Colon (tissue), 2 donors: ENCODE measurements around the gene KIF16B.

ENCODE experiments used
- FAIRE-seq: peaks from 2 replicates; lab custom pipeline; 2012; peaks lifted over from hg19 to GRCh38; lab: Jason Lieb, UNC
- donor health status: control.
- donor health status: control.

Gene KIF16B

DNA sequence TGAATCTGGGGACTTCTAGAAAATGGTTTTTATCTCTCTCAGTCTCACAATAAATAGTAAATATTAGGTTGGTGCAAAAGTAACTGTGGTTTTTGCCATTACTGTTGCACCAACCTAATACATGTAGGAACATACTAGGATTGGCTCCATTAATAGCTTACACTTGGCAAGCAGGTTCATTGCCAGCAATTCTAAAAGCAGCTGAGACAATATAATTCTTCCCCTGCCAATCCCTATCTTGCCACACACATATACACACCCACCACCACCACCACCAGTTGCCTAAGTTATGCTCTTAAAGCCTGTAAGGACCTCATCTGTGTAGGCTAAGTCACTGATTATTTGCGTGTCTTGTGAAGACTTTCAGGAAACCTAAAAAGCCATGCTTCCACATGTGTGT lies 145.1 kb downstream of the KIF16B start:
- no peak for FAIRE-seq

DNA sequence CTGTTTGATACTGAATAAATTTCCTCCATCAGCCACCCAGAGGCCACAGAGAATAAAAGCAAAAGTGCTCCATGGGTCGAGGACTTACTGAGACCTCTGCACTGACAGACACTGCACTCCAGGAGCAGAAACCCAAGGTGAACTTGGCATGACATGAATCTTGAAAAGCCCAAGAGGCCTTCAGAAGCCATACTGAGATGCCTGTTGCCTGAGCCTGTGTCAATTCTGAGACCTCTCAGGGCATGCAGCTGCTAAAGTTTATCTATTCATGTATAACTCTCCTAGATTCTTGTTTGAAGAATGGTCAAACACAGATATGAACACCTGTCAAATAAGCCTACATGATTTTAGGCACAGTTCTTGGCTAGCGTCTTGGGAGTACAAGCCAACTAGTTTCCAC lies 145.7 kb downstream of the KIF16B start:
- FAIRE-seq = no peak

DNA sequence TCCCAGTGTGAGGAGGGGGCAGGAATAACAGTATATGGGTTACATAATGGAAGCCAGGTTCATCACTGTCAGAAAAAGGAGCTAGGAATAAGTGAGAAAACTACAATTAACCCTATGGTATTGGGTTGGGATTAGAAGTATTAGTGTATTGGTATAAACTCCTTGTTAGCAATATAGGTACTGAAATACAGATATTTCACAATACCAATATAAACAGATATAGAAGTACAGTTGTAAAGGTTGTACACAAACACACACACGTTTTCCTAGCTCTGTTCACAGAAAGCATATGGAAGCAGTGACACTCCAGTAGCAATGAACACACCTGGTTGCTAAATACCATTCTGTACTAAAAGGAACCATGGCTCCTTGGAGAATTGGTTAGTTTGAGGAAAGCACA lies 148.5 kb downstream of the KIF16B start:
- FAIRE-seq = no peak

DNA sequence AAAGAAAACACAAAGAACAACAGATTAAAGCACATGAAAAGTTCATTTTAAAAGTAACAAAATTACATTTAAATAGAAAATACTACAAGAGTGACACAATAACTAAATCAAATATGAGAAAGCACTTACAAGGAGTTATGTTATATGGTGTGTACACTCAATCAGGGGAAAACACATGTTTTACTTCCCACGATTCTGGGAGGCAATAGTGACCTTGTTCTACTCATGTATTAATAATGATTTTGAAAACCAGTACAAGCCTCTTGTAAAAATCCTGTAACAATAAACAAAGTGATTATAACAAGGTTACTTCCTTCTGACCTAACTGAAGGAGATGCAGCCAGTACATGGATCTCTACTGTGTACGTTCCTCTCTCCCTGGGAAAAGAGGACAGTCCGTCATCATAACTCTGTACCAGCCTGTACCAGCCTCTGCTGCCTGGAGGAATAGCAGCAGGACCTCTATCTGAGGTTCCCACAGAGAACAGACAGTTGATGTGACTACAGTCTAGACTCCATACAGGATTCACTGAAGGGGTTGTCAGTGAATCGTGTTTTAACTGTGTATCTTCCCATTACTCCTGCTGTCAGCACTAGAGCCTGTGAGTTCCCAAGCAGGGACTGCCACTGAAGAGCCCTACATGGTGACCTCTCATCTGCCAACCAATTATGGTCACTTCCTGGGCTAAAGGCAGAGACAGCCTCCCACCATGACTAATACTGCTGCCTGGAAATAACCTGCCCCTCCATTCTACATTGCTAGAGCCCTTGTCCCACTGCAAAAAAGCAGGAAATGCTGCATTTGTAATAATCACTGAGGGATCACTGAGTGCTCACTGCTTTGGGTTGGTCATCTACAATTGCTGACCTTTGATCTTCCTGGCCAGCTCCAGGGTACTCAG lies 149.7 kb downstream of the KIF16B start:
- no peak for FAIRE-seq

DNA sequence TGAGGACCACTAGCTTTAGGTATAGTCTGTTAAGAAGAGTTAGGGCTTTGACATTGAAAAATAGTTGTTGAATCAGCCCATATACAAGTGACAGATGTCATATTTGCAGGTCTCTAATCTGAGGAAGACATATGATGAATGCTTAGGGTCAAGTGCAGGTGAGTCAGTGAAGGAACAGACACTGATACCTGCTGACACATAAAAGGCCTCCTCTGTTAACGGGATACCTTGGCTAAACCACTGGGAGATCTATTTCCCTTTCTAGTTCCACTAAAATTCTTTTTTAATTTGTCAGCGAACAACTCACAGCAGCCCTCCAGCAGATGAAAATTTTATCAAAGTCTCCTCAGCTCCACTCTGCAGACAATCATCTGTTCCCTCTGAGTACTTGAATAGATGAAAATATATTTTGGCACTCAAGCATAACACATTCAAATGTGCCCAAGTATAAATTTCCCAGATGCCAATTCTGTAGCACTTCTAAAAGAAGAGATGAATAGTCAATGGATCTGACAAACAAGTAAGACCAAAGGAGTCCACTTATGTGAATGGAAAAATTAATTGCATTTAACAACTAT lies 154.0 kb downstream of the KIF16B start:
- FAIRE-seq = no peak

DNA sequence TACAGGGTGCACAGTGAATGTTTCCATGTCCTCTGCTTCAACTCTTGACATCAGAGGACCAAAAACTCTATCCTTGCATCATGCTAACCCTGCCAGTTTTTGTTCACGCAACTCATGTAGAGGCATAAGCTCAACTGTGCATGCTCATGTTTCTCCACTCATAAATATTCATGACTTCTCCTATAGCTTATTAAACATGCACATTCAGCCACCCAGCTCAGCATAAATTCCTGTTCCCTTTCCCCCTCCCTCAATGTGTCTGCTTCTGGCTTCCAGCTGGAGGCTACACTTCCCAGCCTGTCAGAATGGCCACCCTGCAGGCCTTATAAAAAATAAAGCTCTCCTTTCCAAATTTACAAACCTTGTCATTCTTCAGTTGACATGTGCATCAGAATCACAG lies 154.6 kb downstream of the KIF16B start:
- FAIRE-seq = no peak

DNA sequence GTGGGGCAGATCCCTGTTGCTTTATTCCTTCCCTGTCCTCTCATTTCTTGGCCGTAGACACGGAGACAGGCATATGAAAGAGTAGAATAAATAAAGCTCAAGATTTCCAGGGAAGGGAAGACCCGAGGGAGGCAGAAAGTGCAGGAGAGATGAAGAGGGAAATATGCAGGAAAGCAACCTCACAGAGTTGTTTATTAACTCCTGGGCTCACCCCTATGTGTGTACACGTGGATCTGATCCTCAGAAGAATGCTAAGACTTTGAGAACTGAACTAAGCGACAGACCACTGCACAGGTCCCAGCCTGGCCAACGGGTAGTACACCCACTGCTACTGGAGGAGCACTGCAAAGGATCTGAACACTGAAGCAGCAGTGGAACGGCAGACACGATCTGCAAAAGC lies 156.2 kb downstream of the KIF16B start:
- no peak for FAIRE-seq

DNA sequence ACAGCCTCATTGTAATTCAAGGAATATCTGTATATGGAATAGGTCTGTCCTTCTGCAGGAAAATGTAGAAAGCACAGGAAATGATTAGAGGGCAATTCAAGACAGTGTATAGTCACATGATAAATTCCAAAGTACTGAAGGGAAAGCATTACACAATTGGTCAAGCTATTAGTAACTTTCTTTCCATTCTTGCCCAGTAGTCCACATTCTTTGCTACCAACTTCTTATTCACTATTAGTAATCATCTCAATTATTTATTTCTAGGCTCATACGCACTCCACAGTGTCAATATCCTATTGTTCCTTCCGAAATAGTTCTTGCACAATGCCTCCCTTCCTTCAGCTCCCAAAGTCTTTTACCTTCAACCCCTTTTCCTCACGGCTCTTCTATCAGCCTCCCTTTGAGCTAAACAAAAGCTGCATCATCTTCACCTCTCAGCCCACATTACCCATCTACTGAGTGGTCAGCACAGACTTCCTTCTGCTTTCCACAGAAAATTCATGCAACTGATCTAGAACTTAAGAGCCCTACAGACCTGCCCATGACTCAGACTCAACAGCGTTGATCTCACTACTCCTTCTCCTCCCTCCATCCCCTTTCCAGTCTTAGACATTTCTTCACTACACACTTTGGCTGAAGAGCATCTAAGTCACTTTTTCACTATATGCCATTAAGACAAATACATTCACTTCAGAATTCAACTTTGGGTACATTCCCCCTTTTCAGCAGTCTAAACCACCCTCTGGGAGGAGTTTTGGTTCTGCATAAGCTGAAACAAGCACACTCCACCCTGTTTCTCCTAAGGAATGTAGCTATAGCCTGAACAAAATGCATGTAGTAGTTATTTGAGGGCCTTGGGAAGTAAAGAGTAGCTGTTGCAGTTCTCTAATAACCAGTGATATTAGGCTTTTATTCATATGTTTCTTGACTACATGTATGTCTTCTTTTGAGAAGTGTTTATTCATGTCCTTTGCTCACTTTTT lies 157.9 kb downstream of the KIF16B start:
- no peak for FAIRE-seq

DNA sequence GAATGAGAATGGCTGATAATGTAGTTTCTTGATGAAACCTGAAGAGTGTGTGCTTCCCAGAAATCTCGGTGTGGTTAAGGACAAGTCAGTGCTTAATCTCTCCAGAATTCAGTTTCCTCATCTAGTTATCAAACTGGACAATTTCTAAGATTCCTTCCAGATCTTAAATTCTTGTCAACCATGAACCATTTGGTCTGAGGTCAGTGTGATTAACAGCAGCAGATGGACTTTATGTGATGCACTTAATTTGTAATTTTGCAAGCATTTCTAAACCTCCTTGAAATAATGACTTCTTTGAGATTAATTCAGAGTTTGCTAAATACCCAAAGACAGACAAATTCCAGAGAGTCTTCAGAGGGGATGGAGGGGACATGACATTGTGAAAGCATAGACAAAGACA lies 160.3 kb downstream of the KIF16B start:
- FAIRE-seq = no peak

DNA sequence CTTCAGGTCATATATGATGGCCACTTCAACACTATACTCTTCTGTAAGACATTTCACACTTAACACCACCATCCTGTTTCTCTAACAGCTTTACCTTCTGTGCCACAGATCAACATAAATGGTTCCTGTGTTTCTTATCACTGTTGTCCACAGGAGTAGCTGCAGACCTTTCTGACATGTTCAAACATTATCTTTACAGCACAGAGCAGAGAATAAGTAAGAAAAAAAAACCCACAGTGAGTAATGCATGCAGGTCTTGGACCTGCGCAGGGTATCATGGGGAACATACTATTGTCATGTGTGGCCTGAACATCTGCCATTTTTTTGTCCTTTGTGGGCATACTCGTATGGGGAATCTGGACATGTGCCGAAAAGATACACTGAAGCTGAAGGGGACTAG lies 161.9 kb downstream of the KIF16B start:
- no peak for FAIRE-seq

DNA sequence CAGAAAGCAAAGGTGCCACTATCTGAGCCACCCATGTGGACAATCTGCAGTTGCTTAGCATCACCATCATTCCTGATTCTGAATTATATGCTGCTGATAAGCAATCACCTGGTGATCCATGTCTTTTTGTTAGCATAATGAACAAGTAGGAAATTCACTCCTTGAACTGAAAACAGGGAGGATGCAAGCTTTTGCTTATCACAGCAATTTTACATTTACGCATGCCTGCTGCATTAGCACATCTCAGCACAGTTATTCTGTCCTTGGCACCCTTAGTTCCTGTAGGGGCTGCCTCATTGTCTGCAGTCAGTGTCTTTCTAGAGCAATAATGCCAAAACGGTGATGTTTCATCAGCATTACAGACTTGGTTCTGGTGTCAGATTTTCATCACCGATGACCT lies 162.6 kb downstream of the KIF16B start:
- no peak for FAIRE-seq

DNA sequence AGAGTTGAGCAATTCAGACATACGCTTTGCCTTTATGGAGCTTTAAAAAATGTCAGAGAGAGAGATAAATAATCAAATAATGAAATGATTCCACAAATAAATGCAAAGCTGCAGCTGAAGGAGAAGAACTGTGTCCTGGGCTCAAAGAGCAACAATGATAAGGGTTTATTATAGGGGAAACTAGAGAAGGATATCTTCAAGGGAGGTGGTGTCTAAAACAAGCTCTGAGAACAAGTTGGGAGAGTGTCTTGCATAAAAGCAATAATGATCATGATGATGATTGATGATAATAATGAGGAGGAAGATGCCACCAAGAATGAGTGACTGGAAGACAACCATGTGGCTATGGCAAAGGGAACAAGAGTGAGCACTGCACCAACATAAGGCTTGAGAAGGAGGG lies 164.3 kb downstream of the KIF16B start:
- FAIRE-seq = no peak

DNA sequence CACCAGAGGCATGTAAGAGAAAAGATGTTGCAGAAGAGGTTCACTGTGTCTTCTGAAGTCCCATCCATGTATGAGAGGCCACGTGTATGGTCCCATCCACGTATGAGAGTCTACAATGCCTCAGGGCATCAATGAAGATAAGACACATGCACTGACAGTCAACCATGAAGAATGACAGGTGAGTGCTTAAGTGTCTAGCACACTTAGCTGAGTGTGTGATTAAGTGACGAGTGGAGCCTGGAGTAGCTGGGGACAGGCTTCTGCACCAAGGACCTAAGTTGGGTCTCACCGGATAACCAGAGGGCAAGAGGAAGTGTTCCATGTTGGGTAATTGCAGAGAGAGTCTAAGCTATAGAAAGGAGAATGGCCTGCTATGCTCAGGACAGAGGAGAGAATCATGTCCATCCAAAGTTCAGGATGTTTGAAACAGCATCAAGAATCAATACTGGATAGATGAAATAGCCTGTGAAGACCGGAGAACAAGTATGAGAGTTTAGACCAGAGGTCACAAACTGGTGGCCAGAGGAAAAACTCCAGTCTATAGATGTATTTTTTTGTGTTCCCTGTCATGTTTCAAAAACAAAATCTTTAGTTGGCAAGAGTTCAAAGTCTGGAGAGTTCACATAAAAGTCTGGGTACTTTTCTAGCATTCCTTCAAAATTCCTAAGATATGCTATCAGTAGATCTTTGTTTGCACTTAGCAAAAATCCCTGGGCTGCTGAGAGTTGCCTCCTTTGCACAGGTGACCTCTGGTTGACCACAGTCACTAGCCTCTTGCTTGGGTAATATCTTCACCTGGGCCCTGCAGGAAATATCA lies 165.8 kb downstream of the KIF16B start:
- no peak for FAIRE-seq

DNA sequence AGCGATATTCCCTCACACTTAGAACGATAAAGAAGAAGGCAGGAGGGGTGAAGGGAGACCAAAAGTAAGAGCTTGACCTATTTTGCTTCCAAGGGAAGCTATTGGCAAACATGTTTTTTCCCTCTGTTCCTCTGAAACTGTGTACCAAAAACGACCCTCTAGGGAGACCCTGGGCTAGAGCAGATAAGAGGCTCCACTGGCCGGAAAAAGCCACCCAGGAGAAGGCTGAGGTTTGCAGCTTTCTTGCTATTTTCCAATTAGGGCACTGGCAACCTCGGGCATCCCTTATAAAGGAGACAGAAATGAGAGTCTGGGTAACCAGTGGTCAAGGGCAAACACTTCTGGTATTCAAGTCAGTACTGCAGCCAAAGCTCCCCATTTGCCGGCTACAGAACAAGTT lies 168.0 kb downstream of the KIF16B start:
- FAIRE-seq = no peak

DNA sequence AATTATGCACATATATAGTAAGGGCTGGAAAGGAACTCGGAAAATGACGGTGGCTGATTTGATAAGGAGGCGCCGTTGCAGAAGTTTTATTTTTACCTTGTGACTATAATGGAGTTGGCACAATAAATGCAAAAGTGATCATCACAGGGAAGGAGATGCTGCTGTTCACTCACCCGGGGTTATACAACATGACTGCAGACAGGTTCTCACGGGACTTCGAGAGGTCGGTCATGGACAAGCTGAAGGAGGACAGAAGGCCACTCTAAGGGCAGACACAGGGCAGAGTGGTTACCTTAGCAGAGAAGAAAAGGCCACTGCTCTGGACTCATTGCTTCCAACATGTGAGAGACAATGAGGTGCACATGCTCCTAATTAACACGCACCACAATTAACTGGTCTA lies 168.6 kb downstream of the KIF16B start:
- FAIRE-seq = no peak

DNA sequence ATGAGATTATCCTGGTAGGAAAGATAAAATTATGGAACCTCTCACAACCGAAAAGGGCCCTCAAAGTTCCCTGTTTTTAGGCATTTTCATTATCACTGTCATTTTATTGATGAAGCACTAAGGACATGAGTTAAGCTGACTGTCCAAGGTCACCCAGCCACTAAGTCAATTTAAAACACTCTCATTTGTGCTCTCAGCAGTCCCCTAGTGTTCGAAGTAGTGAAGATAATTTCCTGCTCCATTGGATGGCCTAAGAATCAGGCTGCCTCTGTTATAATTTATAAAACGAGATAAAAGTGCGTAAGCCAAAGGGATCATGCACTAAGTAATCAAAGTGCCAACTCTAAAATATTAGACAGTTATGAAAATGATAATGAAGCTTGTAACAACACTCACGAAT lies 169.1 kb downstream of the KIF16B start:
- no peak for FAIRE-seq

DNA sequence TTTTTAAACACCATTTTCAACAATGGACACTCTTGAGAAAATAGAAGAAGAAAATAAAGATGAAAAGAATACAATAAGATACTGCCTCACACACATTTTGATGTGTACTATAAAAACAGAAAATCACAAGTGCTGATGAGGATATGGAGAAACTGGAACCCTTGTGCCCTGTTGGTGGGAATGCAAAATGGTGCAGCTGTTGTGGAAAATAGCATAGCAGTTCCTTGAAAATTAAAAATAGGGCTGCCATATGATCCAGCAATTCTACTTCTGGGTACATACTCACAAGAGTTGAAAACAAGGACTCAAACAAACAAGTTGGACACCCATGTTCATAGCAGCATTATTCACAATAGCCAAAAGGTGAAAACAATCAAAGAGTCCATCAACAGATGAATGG lies 173.0 kb downstream of the KIF16B start:
- FAIRE-seq = no peak

DNA sequence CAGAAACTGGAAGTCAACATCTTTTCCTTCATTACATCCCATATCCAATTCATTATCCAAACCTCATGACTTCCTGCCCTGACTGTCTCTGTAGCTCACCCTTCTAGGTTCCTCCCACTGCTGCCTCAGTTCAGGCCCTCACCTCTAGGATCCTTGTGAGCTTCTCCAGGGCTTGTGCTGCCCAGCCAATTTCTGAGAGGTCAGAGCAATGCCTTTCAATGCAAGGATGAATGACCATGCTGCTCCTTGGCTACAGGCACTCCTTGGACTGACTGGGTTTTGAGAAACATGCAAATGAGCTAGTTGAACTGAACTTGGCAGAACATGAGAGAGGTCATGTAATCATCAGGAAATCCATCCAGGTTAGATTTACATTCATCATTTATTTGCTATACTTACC lies 173.4 kb downstream of the KIF16B start:
- FAIRE-seq = no peak

DNA sequence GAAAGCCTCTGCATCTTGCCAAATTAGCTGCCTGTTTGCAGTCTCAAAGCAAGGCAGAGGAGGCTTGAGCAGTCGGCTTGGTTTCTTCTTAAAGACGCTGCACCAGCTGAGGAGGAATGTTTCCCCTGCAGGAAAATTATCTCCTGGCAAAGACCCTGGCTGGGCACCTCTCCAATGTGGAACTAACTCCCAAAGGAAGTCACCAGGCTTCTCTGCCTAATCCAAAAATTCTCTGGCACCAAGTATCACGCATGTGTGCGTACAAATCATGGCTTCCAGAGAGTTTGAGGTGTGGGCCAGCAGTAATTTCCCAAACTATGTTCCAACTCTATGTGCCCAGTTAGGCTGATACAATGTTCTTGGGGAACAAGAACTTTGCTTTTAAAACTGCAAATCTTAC lies 176.2 kb downstream of the KIF16B start:
- no peak for FAIRE-seq

DNA sequence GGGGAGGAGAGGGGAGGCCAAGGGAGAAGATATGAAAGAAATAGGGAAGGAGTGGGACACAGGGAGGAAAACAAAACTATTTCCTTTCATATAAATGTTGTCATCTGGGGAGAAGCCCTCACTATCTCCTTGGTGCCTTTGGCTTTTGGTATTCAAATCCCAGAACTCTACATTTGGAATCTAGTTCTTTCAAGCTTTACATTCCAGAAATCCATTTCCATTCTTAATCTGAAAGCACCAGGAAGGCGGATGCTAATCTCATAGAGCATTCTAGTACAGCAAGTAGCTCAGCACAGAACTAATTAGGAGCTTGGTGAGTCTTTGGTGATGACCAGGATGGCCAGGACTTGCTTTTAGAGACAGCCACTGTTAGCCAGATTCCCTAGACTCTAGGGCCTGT lies 177.9 kb downstream of the KIF16B start:
- no peak for FAIRE-seq

DNA sequence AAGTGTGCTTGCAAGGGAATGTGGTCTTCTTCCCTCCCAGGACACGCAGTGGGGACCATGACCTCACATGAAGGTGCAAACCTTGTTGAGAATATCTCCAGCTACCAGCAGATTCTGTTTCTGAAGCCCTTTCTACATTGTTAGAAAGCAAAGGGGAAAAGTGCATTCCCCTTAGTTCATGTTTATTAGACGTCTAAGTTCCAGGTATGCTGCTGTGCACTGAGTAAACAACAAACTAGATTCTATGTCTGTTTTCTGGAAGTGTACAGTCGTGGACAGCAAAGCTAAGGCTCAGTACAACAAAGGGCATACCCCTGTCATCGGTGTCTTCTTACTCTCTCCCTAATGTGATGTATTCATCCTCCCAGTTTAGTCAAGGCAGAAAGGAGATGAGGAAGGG lies 178.5 kb downstream of the KIF16B start:
- FAIRE-seq = no peak

DNA sequence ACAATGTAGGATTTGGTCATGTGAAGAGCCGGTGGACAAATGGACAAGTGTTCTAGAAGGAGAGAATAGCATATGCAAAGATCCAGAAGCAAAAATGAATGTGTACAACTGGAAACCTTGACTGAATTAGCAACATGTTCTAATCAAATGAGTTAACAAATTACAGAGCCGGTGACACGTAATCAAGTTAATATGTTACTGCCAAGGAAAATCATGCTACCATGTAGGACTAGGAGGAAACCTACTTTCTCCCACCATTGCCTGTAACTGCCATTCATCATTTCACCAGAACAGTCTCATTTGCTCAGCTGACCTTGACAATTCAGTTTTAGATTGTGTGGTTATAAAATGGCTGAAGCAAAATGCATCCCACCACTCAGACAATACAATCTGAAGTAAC lies 179.4 kb downstream of the KIF16B start:
- no peak for FAIRE-seq
